K562 (cell line): ENCODE results near the gene PPIC. TPM values are rescaled to one million over a fixed set of nuclear protein-coding genes. Genes with fewer than 3 reads are reported as not detected.

ENCODE experiments used
- ATAC-seq: fragments of 200-7000 bp; cut with Tn5 transposase; 3 replicates; pipeline ENCODE4 v1.9.1; 2020; ENCODE audit warnings: moderate library complexity
- BruUV-seq: library from RNA; stranded (reverse); fragments of 400-500 nt; replicated peaks from 2 replicates; lab custom pipeline; 2021; lab: Mats Ljungman, UMichigan
- CTCF ChIA-PET: fragments of 300-600 bp; formaldehyde crosslinking; extraction: SDS; loops from one replicate; lab custom pipeline; 2021; ENCODE audit warnings: low intra/inter-chr PET ratio; lab: Yijun Ruan, JAX
- POLR2A ChIA-PET: fragments of 300-600, 350-650 bp; sonication (Branson Sonifier 250); formaldehyde crosslinking; extraction: SDS; loops from one replicate; lab custom pipeline; 2021; ENCODE audit warnings: antibody characterized with exemption, inconsistent platforms; lab: Yijun Ruan, JAX
- DNase-seq, 4 experiments: peaks; one replicate each; pipeline versions ENCODE4 v3.0.0 to v3.0.0-alpha.2; 2011 to 2018; ENCODE audit warnings: low spot score in 3 of 4, mixed read lengths in 3 of 4; ENCODE audit errors: extremely low read depth in 1 of 4
- FAIRE-seq: peaks from 2 replicates; lab custom pipeline; 2011; peaks lifted over from hg19 to GRCh38; lab: Jason Lieb, UNC
- H2AFZ ChIP-seq: 2 replicates; pipeline ENCODE4 v1.6.0; 2011; ENCODE audit warnings: low read depth, low read length, control low read depth, inconsistent platforms
- H3K27ac ChIP-seq: fragments of 200-600 bp; 3 replicates; pipeline ENCODE4 v1.8.0; 2011; ENCODE audit warnings: low read depth, mild to moderate bottlenecking, control low read depth, inconsistent platforms, low read length, moderate library complexity, mixed read lengths; ENCODE audit errors: extremely low read depth
- H3K27me3 ChIP-seq, 2 experiments: fragments of 300-600 bp in 1 of 2; 2 replicates in 1 of 2; 3 replicates in 1 of 2; pipeline versions ENCODE4 v1.6.0 to v1.8.0; 2011; ENCODE audit warnings: inconsistent platforms in 2 of 2, low read length in 2 of 2, mild to moderate bottlenecking in 1 of 2, mixed read lengths in 1 of 2, moderate library complexity in 1 of 2; ENCODE audit not compliant: control insufficient read depth in 2 of 2, insufficient read depth in 2 of 2
- H3K36me3 ChIP-seq: fragments of 300-600 bp; 3 replicates; pipeline ENCODE4 v1.8.0; 2011; ENCODE audit warnings: mild to moderate bottlenecking, low read length, inconsistent platforms; ENCODE audit not compliant: control insufficient read depth, insufficient read depth
- H3K4me1 ChIP-seq, 2 experiments: fragments of 200-600 bp in 1 of 2; replicated peaks in 1 of 2; 2 replicates in 1 of 2; 3 replicates in 1 of 2; pipeline versions ENCODE4 v1.5.1 to v1.8.0; 2011; ENCODE audit warnings: inconsistent platforms in 2 of 2, low read length in 2 of 2, mild to moderate bottlenecking in 1 of 2, mixed read lengths in 1 of 2, moderate library complexity in 1 of 2; ENCODE audit not compliant: control insufficient read depth in 2 of 2, insufficient read depth in 2 of 2
- H3K4me2 ChIP-seq: 2 replicates; pipeline ENCODE4 v1.6.1; 2011; ENCODE audit warnings: low read length, control low read depth, inconsistent platforms, mixed read lengths; ENCODE audit not compliant: insufficient read depth
- H3K4me3 ChIP-seq: fragments of 200-600 bp; sonication (generic), shearing (Covaris generic); 2 replicates; pipeline ENCODE4 v1.5.1; 2016; ENCODE audit warnings: control low read depth, inconsistent platforms
- H3K79me2 ChIP-seq: fragments of 200-600 bp; 3 replicates; pipeline ENCODE4 v1.8.0; 2011; ENCODE audit warnings: low read length, inconsistent platforms; ENCODE audit not compliant: control insufficient read depth, insufficient read depth
- H3K9ac ChIP-seq, 2 experiments: 2 replicates each; pipeline versions ENCODE4 v1.6.0 to v1.6.1; 2011; ENCODE audit warnings: low read depth in 2 of 2, low read length in 2 of 2, control low read depth in 1 of 2, inconsistent platforms in 1 of 2, mild to moderate bottlenecking in 1 of 2, mixed read lengths in 1 of 2; ENCODE audit not compliant: insufficient read depth in 1 of 2
- H3K9me1 ChIP-seq: one replicate; pipeline ENCODE4 v1.6.0; 2011; ENCODE audit warnings: inconsistent platforms, mild to moderate bottlenecking, low read length, moderate library complexity; ENCODE audit not compliant: control insufficient read depth, insufficient read depth
- H3K9me3 ChIP-seq: replicated peaks from 2 replicates; pipeline ENCODE4 v1.5.1; 2011; ENCODE audit warnings: low read depth, low read length, inconsistent platforms; ENCODE audit not compliant: control insufficient read depth, insufficient read depth
- H4K20me1 ChIP-seq: replicated peaks from 2 replicates; pipeline ENCODE4 v1.6.1; 2011; ENCODE audit warnings: low read length, inconsistent platforms, mixed read lengths; ENCODE audit not compliant: control insufficient read depth, insufficient read depth
- ATF7 ChIP-seq: fragments of 450-650 bp; IDR thresholded peaks from 2 replicates; pipeline ENCODE4 v1.7.1; 2014; ENCODE audit warnings: mild to moderate bottlenecking, moderate library complexity
- BRF1 ChIP-seq: IDR thresholded peaks from 3 replicates; pipeline ENCODE4 v1.6.1; 2011; ENCODE audit warnings: borderline replicate concordance, mild to moderate bottlenecking; ENCODE audit not compliant: insufficient read length; ENCODE audit errors: extremely low read depth
- CSDE1 ChIP-seq, 2 experiments: fragments of 450-650 bp; IDR thresholded peaks; 2 replicates each; pipeline ENCODE4 v1.6.1; 2016; ENCODE audit warnings: mild to moderate bottlenecking in 1 of 2
- FOXM1 ChIP-seq, 2 experiments: fragments of 450-650 bp in 1 of 2; sonication (generic) in 1 of 2; formaldehyde crosslinking in 1 of 2; IDR thresholded peaks; 2 replicates each; pipeline versions ENCODE4 v1.6.1 to v1.9.0; 2017 to 2022; ENCODE audit warnings: low read depth in 2 of 2, mild to moderate bottlenecking in 2 of 2, missing genetic modification reagents in 1 of 2, moderate library complexity in 1 of 2
- GTF2A2 ChIP-seq: IDR thresholded peaks from 2 replicates; pipeline ENCODE4 v1.6.1; 2016; ENCODE audit warnings: mild to moderate bottlenecking, missing genetic modification characterization, missing compliant biosample characterization
- HES1 ChIP-seq: fragments of 450-650 bp; IDR thresholded peaks from 2 replicates; pipeline ENCODE4 v1.6.1; 2016; ENCODE audit warnings: low read depth, mild to moderate bottlenecking, moderate library complexity
- PML ChIP-seq: IDR thresholded peaks from 2 replicates; pipeline ENCODE4 v1.6.1; 2012; ENCODE audit warnings: low read length, inconsistent platforms
- POLR3A ChIP-seq: IDR thresholded peaks from 2 replicates; pipeline ENCODE4 v1.6.1; 2011; ENCODE audit warnings: borderline replicate concordance, mild to moderate bottlenecking, moderate library complexity; ENCODE audit not compliant: insufficient read length, insufficient read depth; ENCODE audit errors: extremely low read depth
- RB1 ChIP-seq: fragments of 450-650 bp; IDR thresholded peaks from 2 replicates; pipeline ENCODE4 v1.6.1; 2017; ENCODE audit warnings: low read depth, mild to moderate bottlenecking
- RREB1 ChIP-seq: fragments of 250-450 bp; sonication (Bioruptor Pico); IDR thresholded peaks from 2 replicates; pipeline ENCODE4 v1.4.0; 2020
- ZFP91 ChIP-seq: sonication (generic); formaldehyde crosslinking; IDR thresholded peaks from 2 replicates; pipeline ENCODE4 v1.8.0; 2022; ENCODE audit warnings: mild to moderate bottlenecking, missing genetic modification reagents
- ZNF586 ChIP-seq: fragments of 450-650 bp; formaldehyde crosslinking; conservative IDR thresholded peaks from 2 replicates; pipeline ENCODE4 v1.4.0; 2020; ENCODE audit warnings: mild to moderate bottlenecking, moderate library complexity
- WGBS: fragments of 100-300 bp; shearing (Covaris generic); methylation state at CpG from one replicate; pipeline ENCODE4 v1.1.6; 2016; ENCODE audit warnings: low coverage, mixed read lengths; ENCODE audit not compliant: insufficient coverage; ENCODE audit errors: missing lambda C conversion rate; 5-methylcytosine and 5-hydroxymethylcytosine counted together
- in situ Hi-C: fragments of 300-500 bp; cut with MboI; formaldehyde crosslinking; loops from 4 replicates; pipeline ENCODE4 v1.15.0; 2018; ENCODE audit warnings: inconsistent platforms, mixed read lengths
- intact Hi-C: fragments of 100-400 bp; cut with micrococcal nuclease; formaldehyde crosslinking; loops from 2 replicates; pipeline ENCODE4 v1.14.2; 2022
- polyA plus RNA-seq, 8 experiments: library from polyadenylated mRNA; depleted of rRNA in 4 of 8; stranded (reverse) in 5 of 8; unstranded in 3 of 8; fragments of >200 nt; fragmentation: Nextera tagmentation in 2 of 8; fragmentation: Illumina TruSeq in 1 of 8; extraction: Ambion mirVana in 2 of 8; extraction: Trizol in 1 of 8; gene quantifications; 2 replicates each; pipeline versions ENCODE4 v1.2.1 to v1.2.3, GENCODE V29; 2011 to 2014; ENCODE audit warnings: inconsistent platforms in 1 of 8, missing spikeins in 1 of 8
- total RNA-seq, 7 experiments: library from RNA; depleted of rRNA in 6 of 7; stranded (reverse); fragments of >200 nt in 6 of 7; fragmentation: Illumina TruSeq in 2 of 7; extraction: Trizol in 2 of 7; gene quantifications; 2 replicates each; pipeline versions ENCODE4 v1.2.1 to v1.2.3, GENCODE V29; 2011 to 2021; ENCODE audit warnings: low replicate concordance in 1 of 7

PPIC gene
- total and polyA plus RNA-seq, 9 of the 15 experiments (the other 6 are each of a cell fraction or from before 2014, with no cell fraction given) = 1.3 to 4.5 (median 2.8) TPM

- no peak for TF ChIP-seq ZFP91 (CRISPR knock-in tag)
- TF ChIP-seq FOXM1 (IDR thresholded peaks at IDR 0.05; ENCODE audit: low read depth) = no peak
- no peak for TF ChIP-seq FOXM1 (CRISPR knock-in tag; IDR thresholded peaks at IDR 0.05; ENCODE audit: low read depth)
- no peak for TF ChIP-seq RB1
- TF ChIP-seq PML = no peak
- no peak for TF ChIP-seq ATF7
- TF ChIP-seq, all 486 proteins: peak for 0
Observed at GRCh38 chr5:123080215-123080614, 43.7 kb upstream of the PPIC start (continued).

- Histone ChIP-seq H3K9me3 (no peaks in the 10 kb centered on the region), H3K4me1 (no peaks in the 10 kb centered on the region), H3K4me3 (no peak overlapping the region), H3K36me3 (no peaks in the 10 kb centered on the region), H4K20me1 (no peaks in the 10 kb centered on the region), H3K4me2 (no peak overlapping the region), H3K79me2 (no peaks in the 10 kb centered on the region), H3K27ac (no peak overlapping the region), H3K27me3 (no peaks in the 10 kb centered on the region), H3K9me1 (no peaks in the 10 kb centered on the region), H2AFZ (no peak overlapping the region), H3K9ac (no peak overlapping the region)
- intact Hi-C loops = no loop called here
- FAIRE-seq (no peak), DNase-seq (no peak), ATAC-seq (no peak)
- CTCF ChIA-PET = no interaction called here
- in situ Hi-C loops = no loop called here
- POLR2A ChIA-PET = no interaction called here
- 0% methylated on average over 5 of the region's 5 CpGs for whole genome bisulfite sequencing
- BruUV-seq = no TSS peak
- TF ChIP-seq CSDE1 (IDR thresholded peaks at IDR 0.05) (no peak), GTF2A2 (tag) (no peak), RREB1 (no peak), HES1 (no peak), BRF1 (no peak), POLR3A (no peak), ZNF586 (CRISPR knock-in tag) (no peak)
Observed at GRCh38 chr5:123075521-123076163, 39.1 kb upstream of the PPIC start.
